ENCODE data around the gene SLC24A3. TPM values are rescaled to one million over a fixed set of nuclear protein-coding genes. Genes with fewer than 3 reads are reported as not detected.

SLC24A3 gene
- total and polyA plus RNA-seq, 12 donors: 0.21 to 2.6 (median 0.84) TPM

GRCh38 chr20:19520261-19520660, 307.8 kb downstream of the SLC24A3 start:
- H3K4me1 ChIP-seq: no peaks in the 10 kb centered on the region
- no peaks in the 10 kb centered on the region for H3K27me3 ChIP-seq
- H3K9me3 ChIP-seq: no peaks in the 10 kb centered on the region
- ATAC-seq (no peak), DNase-seq (no peak)
- no peak overlapping the region for H3K4me3 ChIP-seq
- no peak for TF ChIP-seq CTCF (IDR thresholded peaks at IDR 0.05)
- intact Hi-C loops (cut with DNase I): no loop called here
- no peak overlapping the region for H3K27ac ChIP-seq
- 78 to 88% methylated on average over 7 of the region's 7 CpGs for WGBS, 2 donors
- H3K36me3 ChIP-seq: no peaks in the 10 kb centered on the region

- H3K27me3 ChIP-seq: peaks cover 0 to 3% (median 0%) of the 10 kb centered on the region in 7 donors
- ATAC-seq (no peak), DNase-seq (no peak)
- intact Hi-C loops (cut with DNase I): no loop called here
- no peak overlapping the region for H3K27ac ChIP-seq
- H3K4me3 ChIP-seq: no peak overlapping the region
- TF ChIP-seq CTCF (IDR thresholded peaks at IDR 0.05): no peak
- H3K36me3 ChIP-seq: no peaks in the 10 kb centered on the region
- no peaks in the 10 kb centered on the region for H3K4me1 ChIP-seq
- H3K9me3 ChIP-seq: no peaks in the 10 kb centered on the region
- 79 to 85% methylated on average over 9 of the region's 9 CpGs for WGBS, 2 donors
Observed at GRCh38 chr20:19522071-19522801, 309.8 kb downstream of the SLC24A3 start.

- DNase-seq: no peak
- 79 to 82% methylated on average over 4 of the region's 4 CpGs for WGBS, 2 donors
- no peak for ATAC-seq
Observed at GRCh38 chr20:19522836-19523590, 310.6 kb downstream of the SLC24A3 start.

GRCh38 chr20:19524691-19525090, 312.2 kb downstream of the SLC24A3 start:
- H3K36me3 ChIP-seq: no peaks in the 10 kb centered on the region
- no peaks in the 10 kb centered on the region for H3K9me3 ChIP-seq
- intact Hi-C loops (cut with DNase I): no loop called here
- WGBS, 2 donors: 43 to 96% methylated on average over 1 of the region's 1 CpG
- DNase-seq (no peak), ATAC-seq (no peak)
- H3K4me3 ChIP-seq: no peak overlapping the region
- no peak for TF ChIP-seq CTCF (IDR thresholded peaks at IDR 0.05)
- H3K4me1 ChIP-seq: no peaks in the 10 kb centered on the region
- H3K27ac ChIP-seq: no peak overlapping the region
- peaks cover 0 to 3% (median 0%) of the 10 kb centered on the region in 7 donors for H3K27me3 ChIP-seq

More at GRCh38 chr20:19522836-19523590, 310.6 kb downstream of the SLC24A3 start:
- intact Hi-C loops (cut with DNase I): no loop called here
- Histone ChIP-seq H3K9me3 (no peaks in the 10 kb centered on the region), H3K4me1 (no peaks in the 10 kb centered on the region), H3K4me3 (no peak overlapping the region), H3K36me3 (no peaks in the 10 kb centered on the region), H3K27me3 (peaks cover 0 to 3% (median 0%) of the 10 kb centered on the region in 7 donors), H3K27ac (no peak overlapping the region)
- no peak for TF ChIP-seq CTCF (IDR thresholded peaks at IDR 0.05)
